ENCODE data around the gene VWF.

DNA sequence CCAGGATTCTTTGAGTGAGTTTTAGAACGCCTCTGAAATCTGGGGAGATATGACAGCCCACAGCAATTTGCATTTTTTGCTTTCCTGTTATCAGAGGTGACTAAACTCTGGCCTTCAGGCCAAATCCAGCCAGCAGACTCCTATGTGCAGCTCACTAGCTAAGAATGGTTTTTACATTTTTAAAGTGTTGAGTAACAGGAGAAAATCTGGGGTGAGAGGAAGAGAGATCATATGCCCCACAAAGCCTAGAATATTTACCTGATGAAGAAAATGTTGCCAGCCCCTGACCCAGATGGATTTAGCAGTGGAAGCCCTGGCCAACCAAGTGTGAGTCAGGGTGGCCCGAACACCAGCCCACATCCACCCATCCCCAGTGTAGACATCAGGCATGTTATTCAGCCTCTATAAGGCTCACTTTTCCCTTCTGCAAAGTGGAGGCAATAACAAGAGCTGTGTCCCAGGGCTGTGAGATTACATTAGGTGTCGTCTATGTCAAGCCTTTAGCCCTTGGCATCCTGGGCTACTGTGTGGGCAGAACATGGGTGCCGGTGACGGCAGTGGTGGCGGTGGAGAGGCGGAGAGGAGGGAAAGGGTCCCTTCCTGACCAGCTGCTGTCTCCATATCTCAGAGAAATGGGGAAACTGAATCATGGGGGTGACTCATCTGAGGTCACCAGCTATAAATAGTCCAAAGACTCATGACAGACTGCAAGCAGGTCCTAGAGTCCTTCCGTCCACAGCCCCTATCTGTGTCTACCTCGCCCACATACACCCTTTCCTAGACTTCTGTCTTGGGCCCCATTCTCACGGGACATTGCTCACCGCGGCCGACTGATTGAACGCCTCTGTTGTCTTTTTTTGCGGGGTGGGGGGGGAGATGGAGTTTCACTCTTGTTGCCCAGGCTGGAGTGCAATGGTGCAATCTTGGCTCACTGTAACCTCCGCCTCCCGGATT, 43.1 kb upstream of the VWF start:
- TF ChIP-seq CTCF (IDR thresholded peaks at IDR 0.05) (no peak), POLR2A (IDR thresholded peaks at IDR 0.05) (peak in 1 of 4 donors; percentile 58), EP300 (IDR thresholded peaks at IDR 0.05) (peak in 3 of 4 donors; percentile 35 to 91 (median 80))

Data from upper lobe of left lung (tissue), 4 donors.